Peyer's patch (tissue), 4 donors: ENCODE data around the gene ZNF710. TPM values are rescaled to one million over a fixed set of nuclear protein-coding genes. Genes with fewer than 3 reads are reported as not detected.
A peak's percentile ranks its signal among the peaks of the same experiment; 100 is the strongest.

Experiments used
- DNase-seq, 3 donors: peaks; one replicate each; pipeline ENCODE4 v3.0.0-alpha.2; 2017 to 2019
- H3K27ac ChIP-seq, 4 donors: fragments of 200-600 bp; sonication (generic); one replicate each; pipeline ENCODE4 v1.5.1; 2016 to 2019
- H3K27me3 ChIP-seq, 2 donors: fragments of 200-600 bp; sonication (generic); one replicate each; pipeline ENCODE4 v1.5.1; 2019
- H3K36me3 ChIP-seq, 3 donors: fragments of 200-600 bp; sonication (generic); one replicate each; pipeline ENCODE4 v1.5.1; 2016 to 2019
- H3K4me1 ChIP-seq, 4 donors: fragments of 200-600 bp; sonication (generic); one replicate each; pipeline ENCODE4 v1.5.1; 2016 to 2019
- H3K4me3 ChIP-seq, 4 donors: fragments of 200-600 bp; sonication (generic); 1 replicate in 3 of 4; 2 replicates in 1 of 4; pipeline ENCODE4 v1.5.1; 2016 to 2019; ENCODE audit warnings: mild to moderate bottlenecking in 1 of 4
- H3K9me3 ChIP-seq, 4 donors: fragments of 200-600 bp; sonication (generic); one replicate each; pipeline ENCODE4 v1.5.1; 2016 to 2019; ENCODE audit warnings: mild to moderate bottlenecking in 1 of 4
- POLR2A ChIP-seq, 2 donors: fragments of 450-650 bp; IDR thresholded peaks; one replicate each; pipeline ENCODE4 v1.5.1; 2017; ENCODE audit warnings: antibody characterized with exemption in 2 of 2, mild to moderate bottlenecking in 2 of 2, moderate library complexity in 2 of 2
- total RNA-seq, 4 donors: library from RNA; depleted of rRNA; stranded (reverse); fragments of >200 nt; gene quantifications; one replicate each; pipeline ENCODE4 v1.1.0, GENCODE V29; 2016
- TF ChIP-seq, protein P1 (sequence below), 6 experiments: fragments of 450-650 bp in 4 of 6; fragments of 200-600 bp in 2 of 6; sonication (generic) in 1 of 6; IDR thresholded peaks; one replicate each; pipeline ENCODE4 v1.5.1; 2017 to 2019; ENCODE audit warnings: antibody characterized with exemption in 6 of 6, mild to moderate bottlenecking in 3 of 6, moderate library complexity in 1 of 6

The ZNF710 gene
- total RNA-seq, 4 donors from 2014 or later: 19.8 to 31.3 (median 23.2) TPM

DNA sequence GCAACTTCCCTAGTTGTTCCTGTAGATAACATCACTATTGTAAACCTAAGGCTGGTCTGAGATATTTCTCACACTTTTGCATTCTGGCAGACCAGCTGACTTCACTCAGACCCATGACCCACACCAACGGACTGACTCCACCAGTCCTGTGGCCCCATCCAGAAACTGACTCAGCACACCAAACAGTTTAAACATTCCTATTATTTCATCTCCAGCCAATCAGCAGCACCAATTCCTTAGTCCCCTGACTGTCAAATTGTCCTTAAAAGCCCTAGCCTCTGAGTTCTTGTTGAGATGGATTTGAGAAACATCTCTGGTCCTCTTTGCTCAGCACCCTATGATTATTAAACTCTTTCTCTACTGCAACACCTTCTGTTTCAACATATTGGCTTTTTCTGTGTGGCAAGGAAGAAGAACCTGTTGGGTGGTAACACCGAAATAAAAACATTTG lies 113.4 kb downstream of the ZNF710 start:
- TF ChIP-seq, protein P1, sequence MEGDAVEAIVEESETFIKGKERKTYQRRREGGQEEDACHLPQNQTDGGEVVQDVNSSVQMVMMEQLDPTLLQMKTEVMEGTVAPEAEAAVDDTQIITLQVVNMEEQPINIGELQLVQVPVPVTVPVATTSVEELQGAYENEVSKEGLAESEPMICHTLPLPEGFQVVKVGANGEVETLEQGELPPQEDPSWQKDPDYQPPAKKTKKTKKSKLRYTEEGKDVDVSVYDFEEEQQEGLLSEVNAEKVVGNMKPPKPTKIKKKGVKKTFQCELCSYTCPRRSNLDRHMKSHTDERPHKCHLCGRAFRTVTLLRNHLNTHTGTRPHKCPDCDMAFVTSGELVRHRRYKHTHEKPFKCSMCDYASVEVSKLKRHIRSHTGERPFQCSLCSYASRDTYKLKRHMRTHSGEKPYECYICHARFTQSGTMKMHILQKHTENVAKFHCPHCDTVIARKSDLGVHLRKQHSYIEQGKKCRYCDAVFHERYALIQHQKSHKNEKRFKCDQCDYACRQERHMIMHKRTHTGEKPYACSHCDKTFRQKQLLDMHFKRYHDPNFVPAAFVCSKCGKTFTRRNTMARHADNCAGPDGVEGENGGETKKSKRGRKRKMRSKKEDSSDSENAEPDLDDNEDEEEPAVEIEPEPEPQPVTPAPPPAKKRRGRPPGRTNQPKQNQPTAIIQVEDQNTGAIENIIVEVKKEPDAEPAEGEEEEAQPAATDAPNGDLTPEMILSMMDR (IDR thresholded peaks at IDR 0.05): no peak
- no peak for TF ChIP-seq POLR2A (IDR thresholded peaks at IDR 0.05)
- H3K4me1 ChIP-seq: no peaks in the 10 kb centered on the region
- H3K36me3 ChIP-seq: no peaks in the 10 kb centered on the region
- no peak for DNase-seq
- H3K27ac ChIP-seq: no peak overlapping the region
- H3K4me3 ChIP-seq: no peak overlapping the region
- peaks cover 0 to 16% (median 5%) of the 10 kb centered on the region in 4 donors for H3K9me3 ChIP-seq
- H3K27me3 ChIP-seq: no peaks in the 10 kb centered on the region

DNA sequence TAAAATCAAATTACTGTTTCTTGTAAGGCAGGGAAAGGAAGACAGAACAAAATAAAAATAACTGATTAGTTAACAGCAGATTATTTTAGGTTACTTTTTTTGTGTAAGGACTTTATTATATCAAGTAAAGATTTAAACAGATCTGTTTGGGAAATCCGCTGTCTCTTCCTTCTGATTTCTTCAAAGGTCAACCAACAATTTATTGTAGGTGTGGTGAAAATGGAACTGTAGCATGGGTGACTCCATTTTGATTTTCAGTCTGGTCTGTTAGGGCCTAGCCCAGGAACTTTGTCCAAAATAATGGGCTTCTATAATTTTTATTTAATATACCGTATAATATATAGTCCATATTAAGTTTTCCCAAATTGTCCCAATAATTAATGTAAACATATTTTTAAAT lies 114.7 kb downstream of the ZNF710 start:
- TF ChIP-seq POLR2A (IDR thresholded peaks at IDR 0.05): no peak
- TF ChIP-seq, protein P1 (IDR thresholded peaks at IDR 0.05): no peak
- no peak for DNase-seq
- Histone ChIP-seq H3K36me3 (no peaks in the 10 kb centered on the region), H3K9me3 (peaks cover 0 to 16% (median 5%) of the 10 kb centered on the region in 4 donors), H3K4me3 (no peak overlapping the region), H3K27me3 (no peaks in the 10 kb centered on the region), H3K27ac (no peak overlapping the region), H3K4me1 (no peaks in the 10 kb centered on the region)

DNA sequence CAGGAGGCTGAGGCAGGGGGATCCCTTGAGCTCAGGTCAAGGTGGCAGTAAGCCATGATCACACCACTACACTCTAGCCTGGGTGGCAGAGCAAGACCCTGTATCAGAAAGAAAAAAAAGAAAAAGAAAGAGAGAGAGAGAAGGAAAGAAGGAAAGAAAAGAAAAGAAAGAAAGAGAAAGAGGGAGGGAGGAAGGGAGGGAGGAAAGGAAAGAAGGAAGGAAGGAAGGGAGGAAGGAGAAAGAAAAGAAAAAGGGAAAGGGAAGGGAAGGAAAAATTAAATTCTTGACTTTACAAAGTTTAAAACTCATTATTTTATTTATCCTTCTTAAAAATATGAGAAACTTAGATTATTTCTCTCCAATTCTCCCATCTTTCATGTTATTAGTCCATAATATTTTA lies 118.2 kb downstream of the ZNF710 start:
- H3K4me3 ChIP-seq: no peak overlapping the region
- no peak for TF ChIP-seq POLR2A (IDR thresholded peaks at IDR 0.05)
- TF ChIP-seq, protein P1 (IDR thresholded peaks at IDR 0.05): no peak
- no peak overlapping the region for H3K27ac ChIP-seq
- no peak for DNase-seq
- H3K27me3 ChIP-seq: no peaks in the 10 kb centered on the region
- H3K9me3 ChIP-seq: peaks cover 0 to 10% (median 3%) of the 10 kb centered on the region in 4 donors
- no peaks in the 10 kb centered on the region for H3K36me3 ChIP-seq
- no peaks in the 10 kb centered on the region for H3K4me1 ChIP-seq

DNA sequence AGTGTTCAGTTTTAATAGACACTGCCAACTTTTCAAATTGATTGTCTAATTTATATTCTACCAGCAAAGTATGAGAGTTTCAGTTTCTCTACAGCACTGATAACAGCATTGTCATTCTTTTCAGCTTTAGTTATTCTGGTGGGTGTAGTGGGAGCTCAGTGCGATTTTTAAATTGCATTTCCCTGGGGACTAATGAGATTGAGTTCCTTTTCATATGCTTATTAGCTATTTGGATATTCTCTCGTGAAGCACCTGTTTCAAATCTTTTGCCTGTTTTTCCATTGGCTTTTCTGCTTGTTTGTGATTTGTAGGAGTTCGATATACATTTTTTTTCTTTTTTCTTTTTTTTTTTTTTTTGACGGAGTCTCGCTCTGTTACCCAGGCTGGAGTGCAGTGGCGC lies 120.0 kb downstream of the ZNF710 start:
- TF ChIP-seq, protein P1 (IDR thresholded peaks at IDR 0.05): no peak
- TF ChIP-seq POLR2A (IDR thresholded peaks at IDR 0.05): no peak
- no peak overlapping the region for H3K4me3 ChIP-seq
- no peaks in the 10 kb centered on the region for H3K27me3 ChIP-seq

DNA sequence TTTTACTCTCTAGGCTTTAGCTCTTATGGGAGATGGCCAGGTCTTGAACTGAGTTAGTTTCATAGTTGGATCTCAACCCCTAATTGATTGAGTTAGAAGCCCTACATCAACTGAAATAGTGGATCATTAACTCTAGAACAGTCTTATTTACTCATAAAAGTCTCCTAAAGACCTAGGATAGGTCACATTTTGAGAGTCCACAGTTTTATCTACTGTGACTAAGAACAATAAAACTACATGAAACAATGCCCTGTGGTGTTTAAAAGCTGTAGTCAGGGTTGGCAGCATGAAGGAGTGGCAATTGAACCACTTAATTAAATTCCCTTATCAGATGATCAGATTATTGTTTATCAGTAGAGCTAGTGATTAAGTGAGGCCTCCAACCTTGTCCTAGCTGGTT lies 123.4 kb downstream of the ZNF710 start:
- H3K4me1 ChIP-seq: peaks cover 0 to 8% (median 0%) of the 10 kb centered on the region in 4 donors

More for the DNA sequence above, 120.0 kb downstream of the ZNF710 start:
- Histone ChIP-seq H3K36me3 (no peaks in the 10 kb centered on the region), H3K4me1 (no peaks in the 10 kb centered on the region), H3K9me3 (no peaks in the 10 kb centered on the region), H3K27ac (no peak overlapping the region)
- no peak for DNase-seq

More for the DNA sequence above, 123.4 kb downstream of the ZNF710 start:
- DNase-seq: no peak
- H3K27ac ChIP-seq: peak overlapping the region in 3 of 4 donors; percentile 30 to 63 (median 49)
- no peaks in the 10 kb centered on the region for H3K36me3 ChIP-seq
- H3K27me3 ChIP-seq: no peaks in the 10 kb centered on the region
- no peak overlapping the region for H3K4me3 ChIP-seq
- H3K9me3 ChIP-seq: no peaks in the 10 kb centered on the region
- no peak for TF ChIP-seq POLR2A (IDR thresholded peaks at IDR 0.05)
- TF ChIP-seq, protein P1 (IDR thresholded peaks at IDR 0.05): no peak
